HG02571 (cell line): ENCODE measurements around the gene PARD3.

Source experiments
- ATAC-seq: cut with Tn5 transposase; IDR thresholded peaks from one replicate; pipeline ENCODE4 v1.9.1; 2021; ENCODE audit warnings: mild to moderate bottlenecking, moderate library complexity; ENCODE audit not compliant: unreplicated experiment

Gene PARD3

DNA sequence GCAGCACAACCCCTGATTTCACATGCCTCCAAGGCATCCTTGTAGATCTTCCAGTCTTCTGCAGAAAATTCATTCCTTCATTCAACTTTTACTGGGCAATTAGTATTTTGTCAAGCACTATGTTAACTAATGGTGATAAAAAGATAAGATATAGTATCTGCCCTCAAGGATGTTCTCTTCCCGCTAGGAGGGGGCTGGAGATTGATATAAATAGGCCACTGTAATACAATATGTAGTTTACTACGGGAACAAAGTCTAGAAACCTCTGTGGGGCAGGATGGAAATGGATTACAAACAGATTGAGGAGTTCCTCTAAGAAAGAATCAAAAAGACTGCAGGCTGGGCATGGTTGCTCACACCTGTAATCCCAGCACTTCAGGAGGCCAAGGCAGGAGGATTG is 10.3 kb upstream of the PARD3 start:
- no peak for ATAC-seq

GRCh38 chr10:34824870-34825269 is 9.8 kb upstream of the PARD3 start:
- no peak for ATAC-seq

DNA sequence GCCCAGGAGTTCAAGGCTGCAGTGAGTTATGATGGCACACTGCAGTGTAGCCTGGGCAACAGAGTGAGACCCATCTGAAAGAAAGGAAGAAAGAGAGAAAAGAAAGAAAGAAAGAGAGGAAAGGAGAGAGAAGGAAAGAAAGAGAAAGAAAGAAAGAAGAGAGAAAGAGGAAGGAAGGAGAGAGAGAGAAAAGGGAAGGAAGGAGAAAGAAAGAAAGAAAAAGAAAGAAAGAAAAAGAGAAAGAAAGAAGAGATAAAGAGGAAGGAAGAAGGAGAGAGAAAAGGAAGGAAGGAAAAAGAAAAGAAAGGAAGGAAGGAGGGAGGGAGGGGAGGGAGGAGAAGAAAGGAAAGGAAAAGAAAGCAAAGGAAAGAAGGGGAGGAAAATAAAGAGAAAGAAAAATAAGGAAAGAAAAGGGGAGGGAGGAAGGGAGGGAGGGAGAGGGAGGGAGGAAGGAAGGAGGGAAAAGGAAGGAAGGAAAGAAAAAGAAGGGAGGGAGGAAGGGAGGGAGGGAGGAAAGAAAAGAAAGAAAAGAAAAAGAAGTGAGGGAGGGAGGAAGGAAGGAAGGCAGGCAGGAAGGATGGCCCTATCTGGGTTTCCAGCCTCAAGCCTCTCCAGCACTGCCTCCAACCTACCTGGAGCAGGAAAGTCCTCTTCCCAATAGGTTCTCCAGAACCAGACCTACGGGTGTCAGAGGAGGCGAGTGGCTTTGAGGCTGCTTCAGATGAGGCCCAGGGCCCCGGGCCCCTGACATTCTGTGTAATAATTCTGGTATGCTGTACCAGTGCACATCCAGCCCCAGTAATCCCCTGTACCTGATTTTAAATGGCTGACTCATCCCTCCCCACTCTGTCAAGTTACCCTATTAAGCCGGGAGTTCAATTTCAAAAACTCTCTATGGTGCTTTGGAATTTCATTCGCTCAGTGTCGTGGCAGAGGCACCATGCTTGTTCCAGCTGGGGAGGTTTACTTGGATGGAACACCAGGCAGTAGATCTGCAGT is 6.8 kb upstream of the PARD3 start:
- ATAC-seq: no peak

DNA sequence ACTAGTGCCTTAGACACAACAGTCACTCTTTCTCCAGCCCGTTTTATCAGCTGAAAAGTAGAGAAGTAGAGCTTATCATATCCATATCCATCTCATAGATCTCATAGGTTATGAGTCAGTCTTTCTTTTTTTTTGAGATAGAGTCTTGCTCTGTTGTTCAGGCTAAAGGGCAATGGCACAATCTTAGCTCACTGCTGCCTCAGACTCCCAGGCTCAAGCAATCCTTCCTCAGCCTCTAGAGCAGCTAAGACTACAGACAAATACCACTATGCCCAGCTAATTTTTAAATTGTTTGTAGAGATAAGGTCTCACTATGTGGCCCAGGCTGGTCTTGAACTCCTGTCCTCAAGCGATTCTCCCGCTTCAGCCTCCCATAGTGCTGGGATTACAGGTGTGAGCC is 2.5 kb upstream of the PARD3 start:
- ATAC-seq: no peak

DNA sequence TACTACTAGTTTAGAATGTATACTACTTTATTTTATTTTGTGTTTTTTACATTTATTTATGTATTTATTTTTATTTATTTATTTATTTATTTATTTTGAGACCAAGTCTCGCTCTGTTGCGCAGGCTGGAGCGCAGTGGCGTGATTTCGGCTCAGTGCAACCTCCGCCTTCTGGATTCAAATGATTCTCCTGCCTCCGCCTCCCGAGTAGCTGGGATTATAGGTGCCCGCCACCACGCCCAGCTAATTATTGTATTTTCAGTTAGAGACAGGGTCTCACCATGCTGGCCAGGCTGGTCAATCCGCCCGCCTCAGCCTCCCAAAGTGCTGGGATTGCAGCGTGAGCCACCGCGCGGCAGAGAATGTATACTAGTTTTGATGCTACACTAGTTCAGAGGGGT is 2.0 kb upstream of the PARD3 start:
- ATAC-seq: no peak

GRCh38 chr10:34816501-34817002 is 1.5 kb upstream of the PARD3 start:
- no peak for ATAC-seq

- no peak for ATAC-seq
These were observed 995 bp upstream of the PARD3 start for GRCh38 chr10:34816085-34816496.

GRCh38 chr10:34814913-34815184 is 247 bp downstream of the PARD3 start:
- ATAC-seq: no peak

- no peak for ATAC-seq
These were observed 728 bp downstream of the PARD3 start for GRCh38 chr10:34814223-34814912.

DNA sequence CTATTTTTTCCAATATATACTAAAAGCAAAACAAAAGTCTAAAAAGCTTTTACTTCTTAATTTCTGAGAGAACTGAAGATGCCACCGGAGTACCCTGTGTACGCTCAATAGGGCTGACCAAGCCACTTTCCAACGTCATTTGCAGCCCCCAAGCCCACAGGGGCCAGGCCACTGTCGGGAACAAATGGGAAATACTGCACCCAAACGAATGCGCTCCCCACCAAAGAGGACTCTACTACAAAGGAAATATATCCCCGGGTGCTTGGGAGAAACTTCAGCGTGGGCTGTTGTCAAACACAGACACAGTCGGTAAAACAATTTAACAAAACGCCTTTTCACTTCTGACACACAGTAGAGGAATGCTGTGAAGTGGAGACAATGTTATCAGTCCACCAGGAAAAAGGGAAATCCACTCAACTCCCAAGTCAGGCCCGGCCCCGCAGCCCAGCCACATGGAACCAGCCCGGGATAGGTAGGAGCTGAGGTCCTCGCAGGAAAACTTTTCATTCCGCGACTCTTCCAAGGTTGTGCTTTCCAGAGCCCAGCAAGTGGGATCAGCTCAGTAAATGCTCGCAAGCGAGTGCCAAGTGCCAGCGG is 1.4 kb downstream of the PARD3 start:
- ATAC-seq: no peak

GRCh38 chr10:34812771-34813170 is 2.3 kb downstream of the PARD3 start:
- no peak for ATAC-seq

GRCh38 chr10:34811968-34812514 is 3.1 kb downstream of the PARD3 start:
- no peak for ATAC-seq

- ATAC-seq: no peak
These were observed 3.7 kb downstream of the PARD3 start for GRCh38 chr10:34811126-34811967.

- ATAC-seq: no peak
These were observed 5.3 kb downstream of the PARD3 start for GRCh38 chr10:34809796-34810195.

- no peak for ATAC-seq
These were observed 6.0 kb downstream of the PARD3 start for GRCh38 chr10:34808801-34809745.

- ATAC-seq: no peak
These were observed 6.8 kb downstream of the PARD3 start for GRCh38 chr10:34808336-34808735.

DNA sequence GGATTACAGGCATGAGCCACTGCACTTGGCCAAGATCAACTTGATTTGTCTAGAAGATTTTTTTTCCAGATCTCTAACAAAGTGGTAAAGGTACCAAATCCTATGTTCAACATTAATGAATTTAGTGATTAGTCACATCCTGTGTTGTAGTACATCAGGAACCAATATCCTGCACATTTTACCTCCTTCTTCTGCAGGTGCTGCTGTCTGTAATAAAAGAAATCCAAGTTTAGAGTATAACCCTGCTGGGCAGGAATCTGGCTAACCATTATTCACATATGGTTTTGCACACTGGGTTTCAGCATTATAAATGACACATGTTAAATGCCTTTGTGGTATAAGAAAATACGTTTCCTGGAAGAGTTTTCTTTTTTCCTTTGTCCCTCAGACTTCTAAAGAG is 10.8 kb downstream of the PARD3 start:
- no peak for ATAC-seq

DNA sequence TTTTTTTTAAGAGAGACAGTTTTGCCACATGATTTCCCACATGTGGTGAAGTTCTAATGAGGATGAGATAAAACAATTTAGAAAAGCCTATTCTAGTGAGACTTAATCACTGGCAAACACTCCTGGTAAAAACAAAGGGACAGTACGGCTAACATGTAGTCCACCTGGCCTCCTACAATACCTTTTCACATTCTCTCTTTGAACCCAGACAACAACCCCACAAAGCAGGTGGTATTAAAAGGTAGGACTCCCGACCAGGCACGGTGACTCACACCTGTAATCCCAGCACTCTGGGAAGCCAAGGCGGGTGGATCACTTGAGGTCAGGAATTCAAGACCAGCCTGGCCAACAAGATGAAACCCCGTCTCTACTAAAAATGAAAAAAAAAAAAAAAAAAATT is 12.4 kb downstream of the PARD3 start:
- no peak for ATAC-seq

DNA sequence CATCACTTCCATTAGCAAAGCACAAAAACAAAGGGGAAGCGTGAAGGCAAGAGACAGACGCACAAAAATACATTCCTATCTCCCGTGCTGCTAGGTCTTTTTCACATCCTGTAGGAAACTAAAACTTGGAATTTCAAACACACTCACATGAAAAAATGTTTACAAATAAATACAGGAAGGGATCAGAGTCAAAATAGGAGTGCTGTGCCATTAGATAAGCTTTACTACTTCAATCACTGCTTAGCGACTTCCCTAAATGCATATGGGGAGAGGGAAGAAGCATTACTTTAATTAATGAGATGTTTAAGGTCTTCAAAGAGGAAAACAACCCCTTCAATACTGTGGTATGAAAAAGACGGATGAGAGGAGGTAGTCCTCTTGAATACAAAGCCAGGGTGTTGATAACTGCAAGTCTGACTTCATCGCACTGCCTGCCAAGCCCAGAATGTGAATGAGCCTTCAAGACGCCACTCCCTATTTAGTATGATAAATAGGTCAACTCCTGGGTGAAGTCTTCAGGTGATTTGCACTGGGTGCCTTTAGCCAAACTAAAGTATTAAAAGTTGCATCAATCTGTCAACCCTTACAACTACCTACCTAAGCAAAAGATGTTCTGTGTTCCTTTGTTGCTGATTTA is 13.9 kb downstream of the PARD3 start:
- no peak for ATAC-seq
